Testis (tissue), 2 donors: Measurements from ENCODE around the gene PUM1.

Experiments used
- POLR2A ChIP-seq: fragments of 450-650 bp; IDR thresholded peaks from one replicate; pipeline ENCODE4 v1.6.1; 2017; ENCODE audit warnings: antibody characterized with exemption, mild to moderate bottlenecking, moderate library complexity
- TF ChIP-seq, protein P1 (sequence below), 3 experiments: fragments of 450-650 bp in 2 of 3; fragments of 200-600 bp in 1 of 3; sonication (generic) in 1 of 3; IDR thresholded peaks; one replicate each; pipeline ENCODE4 v1.5.1; 2016 to 2019; ENCODE audit warnings: antibody characterized with exemption in 3 of 3, mild to moderate bottlenecking in 2 of 3, moderate library complexity in 1 of 3

GRCh38 chr1:30950053-30950452 is 115.5 kb downstream of the PUM1 start:
- TF ChIP-seq, protein P1, sequence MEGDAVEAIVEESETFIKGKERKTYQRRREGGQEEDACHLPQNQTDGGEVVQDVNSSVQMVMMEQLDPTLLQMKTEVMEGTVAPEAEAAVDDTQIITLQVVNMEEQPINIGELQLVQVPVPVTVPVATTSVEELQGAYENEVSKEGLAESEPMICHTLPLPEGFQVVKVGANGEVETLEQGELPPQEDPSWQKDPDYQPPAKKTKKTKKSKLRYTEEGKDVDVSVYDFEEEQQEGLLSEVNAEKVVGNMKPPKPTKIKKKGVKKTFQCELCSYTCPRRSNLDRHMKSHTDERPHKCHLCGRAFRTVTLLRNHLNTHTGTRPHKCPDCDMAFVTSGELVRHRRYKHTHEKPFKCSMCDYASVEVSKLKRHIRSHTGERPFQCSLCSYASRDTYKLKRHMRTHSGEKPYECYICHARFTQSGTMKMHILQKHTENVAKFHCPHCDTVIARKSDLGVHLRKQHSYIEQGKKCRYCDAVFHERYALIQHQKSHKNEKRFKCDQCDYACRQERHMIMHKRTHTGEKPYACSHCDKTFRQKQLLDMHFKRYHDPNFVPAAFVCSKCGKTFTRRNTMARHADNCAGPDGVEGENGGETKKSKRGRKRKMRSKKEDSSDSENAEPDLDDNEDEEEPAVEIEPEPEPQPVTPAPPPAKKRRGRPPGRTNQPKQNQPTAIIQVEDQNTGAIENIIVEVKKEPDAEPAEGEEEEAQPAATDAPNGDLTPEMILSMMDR (IDR thresholded peaks at IDR 0.05): no peak
- no peak for TF ChIP-seq POLR2A
